Smooth muscle cell (in vitro differentiated cells): ENCODE measurements around the gene RBM22. TPM values are rescaled to one million over a fixed set of nuclear protein-coding genes. Genes with fewer than 3 reads are reported as not detected.

ENCODE experiments used
- DNase-seq: peaks from one replicate; lab custom pipeline; 2025; ENCODE audit not compliant: unreplicated experiment; lab: John Stamatoyannopoulos, UW
- H2AFZ ChIP-seq: fragments of 200-600 bp; sonication (generic); 2 replicates; pipeline ENCODE4 v1.6.0; 2016; ENCODE audit warnings: antibody characterized with exemption, low read depth, mild to moderate bottlenecking
- H3F3A ChIP-seq: fragments of 200-600 bp; sonication (generic); 2 replicates; pipeline ENCODE4 v1.6.0; 2017; ENCODE audit warnings: antibody characterized with exemption, low read depth
- H3K27ac ChIP-seq: fragments of 200-600 bp; sonication (generic); 2 replicates; pipeline ENCODE4 v1.5.1; 2016; ENCODE audit warnings: low read depth, mild to moderate bottlenecking
- H3K27me3 ChIP-seq: fragments of 200-600 bp; sonication (generic); 2 replicates; pipeline ENCODE4 v1.6.1; 2016; ENCODE audit warnings: low read depth, mild to moderate bottlenecking
- H3K36me3 ChIP-seq: fragments of 200-600 bp; sonication (generic); 2 replicates; pipeline ENCODE4 v1.5.1; 2016; ENCODE audit warnings: low read depth
- H3K4me1 ChIP-seq: fragments of 200-600 bp; sonication (generic); 2 replicates; pipeline ENCODE4 v1.5.1; 2016; ENCODE audit warnings: low read depth
- H3K4me2 ChIP-seq: fragments of 200-600 bp; sonication (generic); 2 replicates; pipeline ENCODE4 v1.6.0; 2016; ENCODE audit warnings: mild to moderate bottlenecking
- H3K4me3 ChIP-seq: fragments of 200-600 bp; sonication (generic); 2 replicates; pipeline ENCODE4 v1.5.1; 2016; ENCODE audit warnings: mild to moderate bottlenecking
- H3K79me2 ChIP-seq: fragments of 200-600 bp; sonication (generic); 2 replicates; pipeline ENCODE4 v1.6.0; 2016; ENCODE audit warnings: low read depth, mild to moderate bottlenecking
- H3K9ac ChIP-seq: fragments of 200-600 bp; sonication (generic); 2 replicates; pipeline ENCODE4 v1.6.0; 2016; ENCODE audit warnings: low read depth
- H3K9me3 ChIP-seq: fragments of 200-600 bp; sonication (generic); replicated peaks from 2 replicates; pipeline ENCODE4 v1.5.1; 2016; ENCODE audit warnings: low read depth
- H4K20me1 ChIP-seq: fragments of 200-600 bp; sonication (generic); 2 replicates; pipeline ENCODE4 v1.6.0; 2016; ENCODE audit warnings: low read depth
- CTCF ChIP-seq: fragments of 200-600 bp; sonication (generic); IDR thresholded peaks from 2 replicates; pipeline ENCODE4 v1.5.1; 2017; ENCODE audit warnings: borderline replicate concordance, mild to moderate bottlenecking, antibody characterized with exemption; ENCODE audit not compliant: insufficient read depth, poor library complexity, severe bottlenecking
- WGBS: methylation state at CpG from one replicate; pipeline ENCODE4 v1.1.7; 2016; ENCODE audit warnings: low lambda C conversion rate; 5-methylcytosine and 5-hydroxymethylcytosine counted together
- polyA plus RNA-seq: library from polyadenylated mRNA; unstranded; fragments of >200 nt; fragmentation: Nextera tagmentation; extraction: Ambion mirVana; gene quantifications from 2 replicates; pipeline ENCODE4 v1.2.1, GENCODE V29; 2016
- total RNA-seq: library from RNA; depleted of rRNA; stranded (reverse); fragments of >200 nt; gene quantifications from 2 replicates; pipeline ENCODE4 v1.2.3, GENCODE V29; 2014

Gene RBM22
- total and polyA plus RNA-seq, 2 experiments from 2014 or later = 48.6 to 64.0 TPM

GRCh38 chr5:150645070-150645700 lies 55.7 kb downstream of the RBM22 start:
- H3K27me3 ChIP-seq = no peaks in the 10 kb centered on the region
- H3F3A ChIP-seq = peaks cover 50% of the 10 kb centered on the region
- no peaks in the 10 kb centered on the region for H3K36me3 ChIP-seq
- H3K9me3 ChIP-seq = no peaks in the 10 kb centered on the region
- peaks cover 84% of the 10 kb centered on the region for H3K79me2 ChIP-seq
- peak overlapping the region; percentile 7 for H3K9ac ChIP-seq
- H2AFZ ChIP-seq = no peak overlapping the region
- H3K27ac ChIP-seq = peak overlapping the region; percentile 96
- peaks cover 75% of the 10 kb centered on the region for H4K20me1 ChIP-seq
- H3K4me2 ChIP-seq = peak overlapping the region; percentile 76
- no peak for DNase-seq
- H3K4me3 ChIP-seq = peak overlapping the region; percentile 6
- 53% methylated on average over 4 of the region's 4 CpGs for WGBS
- no peak for TF ChIP-seq CTCF
- peaks cover 53% of the 10 kb centered on the region for H3K4me1 ChIP-seq

GRCh38 chr5:150644514-150644913 lies 56.3 kb downstream of the RBM22 start:
- no peak for TF ChIP-seq CTCF
- no peak for DNase-seq
- Histone ChIP-seq H3K27ac (peak overlapping the region; percentile 96), H3K4me1 (peaks cover 58% of the 10 kb centered on the region), H3K9ac (peak overlapping the region; percentile 7), H2AFZ (no peak overlapping the region), H4K20me1 (peaks cover 69% of the 10 kb centered on the region), H3K36me3 (no peaks in the 10 kb centered on the region), H3K27me3 (no peaks in the 10 kb centered on the region), H3K9me3 (no peaks in the 10 kb centered on the region), H3K4me3 (peak overlapping the region; percentile 6), H3K79me2 (peaks cover 77% of the 10 kb centered on the region), H3F3A (peaks cover 57% of the 10 kb centered on the region), H3K4me2 (peak overlapping the region; percentile 76)
- WGBS = 60% methylated on average over 2 of the region's 2 CpGs

- peak overlapping the region; percentile 96 for H3K27ac ChIP-seq
- no peak for TF ChIP-seq CTCF
Measured at GRCh38 chr5:150644058-150644457, 56.8 kb downstream of the RBM22 start.

GRCh38 chr5:150642991-150643710 lies 57.7 kb downstream of the RBM22 start:
- Histone ChIP-seq H4K20me1 (peaks cover 55% of the 10 kb centered on the region), H3K27me3 (no peaks in the 10 kb centered on the region), H3K36me3 (no peaks in the 10 kb centered on the region), H3K27ac (peak overlapping the region; percentile 96), H3K4me2 (peak overlapping the region; percentile 76), H3K79me2 (peaks cover 69% of the 10 kb centered on the region), H3K9me3 (no peaks in the 10 kb centered on the region), H3F3A (peaks cover 63% of the 10 kb centered on the region), H3K4me3 (peak overlapping the region; percentile 51), H3K9ac (peak overlapping the region; percentile 9), H3K4me1 (peaks cover 66% of the 10 kb centered on the region), H2AFZ (no peak overlapping the region)
- 85% methylated on average over 12 of the region's 12 CpGs for WGBS
- DNase-seq = no peak
- TF ChIP-seq CTCF = no peak

More at GRCh38 chr5:150644058-150644457, 56.8 kb downstream of the RBM22 start:
- WGBS = 45% methylated on average over 5 of the region's 5 CpGs
- H3F3A ChIP-seq = peaks cover 61% of the 10 kb centered on the region
- no peaks in the 10 kb centered on the region for H3K36me3 ChIP-seq
- peaks cover 62% of the 10 kb centered on the region for H3K4me1 ChIP-seq
- H3K9me3 ChIP-seq = no peaks in the 10 kb centered on the region
- peaks cover 73% of the 10 kb centered on the region for H3K79me2 ChIP-seq
- H3K4me2 ChIP-seq = peak overlapping the region; percentile 76
- no peak overlapping the region for H2AFZ ChIP-seq
- no peak for DNase-seq
- no peak overlapping the region for H3K9ac ChIP-seq
- H4K20me1 ChIP-seq = peaks cover 64% of the 10 kb centered on the region
- H3K27me3 ChIP-seq = no peaks in the 10 kb centered on the region
- H3K4me3 ChIP-seq = no peak overlapping the region
